Cardiac muscle cell (in vitro differentiated cells and primary cell): ENCODE measurements around the gene TCHHL1. TPM values are rescaled to one million over a fixed set of nuclear protein-coding genes. Genes with fewer than 3 reads are reported as not detected.
A peak's percentile ranks its signal among the peaks of the same experiment; 100 is the strongest.

ENCODE experiments used
- DNase-seq, 2 donors: peaks; one replicate each; pipeline versions ENCODE4 v3.0.0 to v3.0.0-alpha.2; 2010 to 2017; ENCODE audit warnings: low read depth in 1 of 2, low spot score in 1 of 2
- H3K27ac ChIP-seq: fragments of 200-600 bp; sonication (generic); 2 replicates; pipeline ENCODE4 v1.5.1; 2016
- H3K27me3 ChIP-seq: fragments of 200-600 bp; sonication (generic); 2 replicates; pipeline ENCODE4 v1.6.0; 2016; ENCODE audit warnings: control low read depth
- H3K36me3 ChIP-seq: fragments of 200-600 bp; sonication (generic); 2 replicates; pipeline ENCODE4 v1.5.1; 2016; ENCODE audit warnings: control low read depth
- H3K4me1 ChIP-seq: fragments of 200-600 bp; sonication (generic); 2 replicates; pipeline ENCODE4 v1.8.1; 2017; ENCODE audit warnings: low read depth, mild to moderate bottlenecking, mixed run types
- H3K4me3 ChIP-seq: fragments of 200-600 bp; sonication (generic); 2 replicates; pipeline ENCODE4 v1.5.1; 2016; ENCODE audit warnings: mild to moderate bottlenecking
- H3K9me3 ChIP-seq: fragments of 200-600 bp; sonication (generic); 2 replicates; pipeline ENCODE4 v1.5.1; 2017; ENCODE audit warnings: low read depth, mild to moderate bottlenecking, control low read depth
- CTCF ChIP-seq: IDR thresholded peaks from 2 replicates; pipeline ENCODE4 v1.5.1; 2012; ENCODE audit warnings: low read depth, mild to moderate bottlenecking, low read length
- polyA plus RNA-seq: library from polyadenylated mRNA; unstranded; fragments of >200 nt; fragmentation: Nextera tagmentation; extraction: Ambion mirVana; gene quantifications from 2 replicates; pipeline ENCODE4 v1.2.1, GENCODE V29; 2016
- total RNA-seq: library from RNA; depleted of rRNA; stranded (reverse); fragments of >200 nt; gene quantifications from 2 replicates; pipeline ENCODE4 v1.2.3, GENCODE V29; 2016

Gene TCHHL1
- total and polyA plus RNA-seq, 2 experiments from 2014 or later, result not detected

GRCh38 chr1:152067150-152067549 is 21.7 kb downstream of the TCHHL1 start:
- H3K9me3 ChIP-seq, result no peaks in the 10 kb centered on the region
- no peaks in the 10 kb centered on the region for H3K4me1 ChIP-seq
- H3K36me3 ChIP-seq, result no peaks in the 10 kb centered on the region
- no peak overlapping the region for H3K27ac ChIP-seq
- H3K27me3 ChIP-seq, result no peaks in the 10 kb centered on the region
- DNase-seq, result no peak
- TF ChIP-seq CTCF, result no peak
- H3K4me3 ChIP-seq, result no peak overlapping the region

- TF ChIP-seq CTCF, result no peak
- Histone ChIP-seq H3K9me3 (no peaks in the 10 kb centered on the region), H3K4me1 (no peaks in the 10 kb centered on the region), H3K36me3 (no peaks in the 10 kb centered on the region), H3K4me3 (no peak overlapping the region), H3K27ac (no peak overlapping the region), H3K27me3 (no peaks in the 10 kb centered on the region)
- no peak for DNase-seq
Measured at GRCh38 chr1:152061952-152062351, 26.9 kb downstream of the TCHHL1 start.

- Histone ChIP-seq H3K27me3 (peaks cover 22% of the 10 kb centered on the region), H3K36me3 (no peaks in the 10 kb centered on the region), H3K27ac (no peak overlapping the region), H3K4me1 (peaks cover 3% of the 10 kb centered on the region), H3K9me3 (no peaks in the 10 kb centered on the region), H3K4me3 (no peak overlapping the region)
- no peak for TF ChIP-seq CTCF
- DNase-seq, result no peak
Measured at GRCh38 chr1:152053375-152053774, 35.5 kb downstream of the TCHHL1 start.

GRCh38 chr1:152052606-152053005 is 36.3 kb downstream of the TCHHL1 start:
- peak; percentile 86 to 89 for DNase-seq
- Histone ChIP-seq H3K4me3 (no peak overlapping the region), H3K27me3 (peaks cover 22% of the 10 kb centered on the region), H3K36me3 (no peaks in the 10 kb centered on the region), H3K9me3 (no peaks in the 10 kb centered on the region), H3K27ac (no peak overlapping the region), H3K4me1 (peaks cover 7% of the 10 kb centered on the region)
- TF ChIP-seq CTCF, result peak; percentile 84

- no peaks in the 10 kb centered on the region for H3K36me3 ChIP-seq
- H3K4me3 ChIP-seq, result no peak overlapping the region
- TF ChIP-seq CTCF, result no peak
- peaks cover 22% of the 10 kb centered on the region for H3K27me3 ChIP-seq
- no peaks in the 10 kb centered on the region for H3K9me3 ChIP-seq
- no peak overlapping the region for H3K27ac ChIP-seq
- H3K4me1 ChIP-seq, result peaks cover 9% of the 10 kb centered on the region
- DNase-seq, result no peak
Measured at GRCh38 chr1:152050886-152051675, 37.8 kb downstream of the TCHHL1 start.
